Retinal pigment epithelial cell (primary cell): ENCODE data around the gene COPG1.

ENCODE experiments used
- DNase-seq: peaks from one replicate; pipeline ENCODE4 v3.0.0-alpha.2; 2010; ENCODE audit warnings: low read depth
- H3K4me3 ChIP-seq: 2 replicates; pipeline ENCODE4 v1.5.1; 2011; ENCODE audit warnings: mild to moderate bottlenecking, low read length, control low read depth, moderate library complexity
- TF ChIP-seq, protein P1 (sequence below): conservative IDR thresholded peaks from 2 replicates; pipeline ENCODE4 v1.5.1; 2011; ENCODE audit warnings: low read depth, low read length, control low read depth, inconsistent platforms

Gene COPG1, protein sequence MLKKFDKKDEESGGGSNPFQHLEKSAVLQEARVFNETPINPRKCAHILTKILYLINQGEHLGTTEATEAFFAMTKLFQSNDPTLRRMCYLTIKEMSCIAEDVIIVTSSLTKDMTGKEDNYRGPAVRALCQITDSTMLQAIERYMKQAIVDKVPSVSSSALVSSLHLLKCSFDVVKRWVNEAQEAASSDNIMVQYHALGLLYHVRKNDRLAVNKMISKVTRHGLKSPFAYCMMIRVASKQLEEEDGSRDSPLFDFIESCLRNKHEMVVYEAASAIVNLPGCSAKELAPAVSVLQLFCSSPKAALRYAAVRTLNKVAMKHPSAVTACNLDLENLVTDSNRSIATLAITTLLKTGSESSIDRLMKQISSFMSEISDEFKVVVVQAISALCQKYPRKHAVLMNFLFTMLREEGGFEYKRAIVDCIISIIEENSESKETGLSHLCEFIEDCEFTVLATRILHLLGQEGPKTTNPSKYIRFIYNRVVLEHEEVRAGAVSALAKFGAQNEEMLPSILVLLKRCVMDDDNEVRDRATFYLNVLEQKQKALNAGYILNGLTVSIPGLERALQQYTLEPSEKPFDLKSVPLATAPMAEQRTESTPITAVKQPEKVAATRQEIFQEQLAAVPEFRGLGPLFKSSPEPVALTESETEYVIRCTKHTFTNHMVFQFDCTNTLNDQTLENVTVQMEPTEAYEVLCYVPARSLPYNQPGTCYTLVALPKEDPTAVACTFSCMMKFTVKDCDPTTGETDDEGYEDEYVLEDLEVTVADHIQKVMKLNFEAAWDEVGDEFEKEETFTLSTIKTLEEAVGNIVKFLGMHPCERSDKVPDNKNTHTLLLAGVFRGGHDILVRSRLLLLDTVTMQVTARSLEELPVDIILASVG

GRCh38 chr3:129249284-129250065, at the start of gene COPG1:
TSS of gene COPG1 (plus strand) at chr3:129249606. CDS start at chr3:129249710, 104 bp downstream.
- peak within 1 kb of the TSS; percentile 95 for H3K4me3 ChIP-seq
- TF ChIP-seq, protein P1, sequence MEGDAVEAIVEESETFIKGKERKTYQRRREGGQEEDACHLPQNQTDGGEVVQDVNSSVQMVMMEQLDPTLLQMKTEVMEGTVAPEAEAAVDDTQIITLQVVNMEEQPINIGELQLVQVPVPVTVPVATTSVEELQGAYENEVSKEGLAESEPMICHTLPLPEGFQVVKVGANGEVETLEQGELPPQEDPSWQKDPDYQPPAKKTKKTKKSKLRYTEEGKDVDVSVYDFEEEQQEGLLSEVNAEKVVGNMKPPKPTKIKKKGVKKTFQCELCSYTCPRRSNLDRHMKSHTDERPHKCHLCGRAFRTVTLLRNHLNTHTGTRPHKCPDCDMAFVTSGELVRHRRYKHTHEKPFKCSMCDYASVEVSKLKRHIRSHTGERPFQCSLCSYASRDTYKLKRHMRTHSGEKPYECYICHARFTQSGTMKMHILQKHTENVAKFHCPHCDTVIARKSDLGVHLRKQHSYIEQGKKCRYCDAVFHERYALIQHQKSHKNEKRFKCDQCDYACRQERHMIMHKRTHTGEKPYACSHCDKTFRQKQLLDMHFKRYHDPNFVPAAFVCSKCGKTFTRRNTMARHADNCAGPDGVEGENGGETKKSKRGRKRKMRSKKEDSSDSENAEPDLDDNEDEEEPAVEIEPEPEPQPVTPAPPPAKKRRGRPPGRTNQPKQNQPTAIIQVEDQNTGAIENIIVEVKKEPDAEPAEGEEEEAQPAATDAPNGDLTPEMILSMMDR, result no peak

DNA sequence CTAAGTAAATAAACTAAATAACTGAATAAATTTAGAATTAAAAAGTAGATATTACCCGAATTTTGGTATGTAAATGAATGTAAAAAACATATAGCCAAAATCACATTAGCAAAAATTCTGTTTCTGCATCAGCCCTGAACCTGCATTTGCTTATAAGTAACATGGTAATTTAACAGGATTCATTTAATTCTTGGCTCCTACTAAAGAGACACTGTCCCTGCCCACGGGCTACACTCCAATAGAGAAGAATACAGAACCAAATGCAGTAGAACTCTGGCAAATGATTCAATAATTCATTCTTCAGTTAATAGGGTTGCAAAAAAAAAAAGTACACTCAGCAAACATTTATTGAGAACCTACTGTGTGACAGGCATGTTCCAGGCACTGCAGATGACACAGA, 44.9 kb upstream of the COPG1 start:
- TF ChIP-seq, protein P1, result no peak
- no peak for DNase-seq
- H3K4me3 ChIP-seq, result no peak overlapping the region

More at GRCh38 chr3:129249284-129250065, at the start of gene COPG1:
- DNase-seq, result peak; percentile 43

- no peak overlapping the region for H3K4me3 ChIP-seq
- no peak for DNase-seq
- TF ChIP-seq, protein P1, result no peak
Measured at GRCh38 chr3:129205109-129205832, 44.1 kb upstream of the COPG1 start.

- TF ChIP-seq, protein P1, result no peak
- no peak overlapping the region for H3K4me3 ChIP-seq
- DNase-seq, result no peak
Measured at GRCh38 chr3:129207479-129207878, 41.9 kb upstream of the COPG1 start.

GRCh38 chr3:129211345-129211744, 38.1 kb upstream of the COPG1 start:
- TF ChIP-seq, protein P1, result no peak
- H3K4me3 ChIP-seq, result no peak overlapping the region
- DNase-seq, result no peak

GRCh38 chr3:129211772-129212171, 37.6 kb upstream of the COPG1 start:
- TF ChIP-seq, protein P1, result no peak
- H3K4me3 ChIP-seq, result no peak overlapping the region
- DNase-seq, result peak; percentile 79
